Psoas muscle (tissue), 8 donors: ENCODE results near the gene ZSCAN22. TPM values are rescaled to one million over a fixed set of nuclear protein-coding genes. Genes with fewer than 3 reads are reported as not detected.
"Not testable (repeated sequence)": the region's sequence is repeated elsewhere in the genome, so short reads cannot be mapped to it uniquely, and the experiment has no call there.

ENCODE experiments used
- ATAC-seq, 4 donors: fragments of 200-7000 bp; cut with Tn5 transposase; one replicate each; pipeline ENCODE4 v1.9.1; 2020; ENCODE audit warnings: moderate library complexity in 3 of 4, mild to moderate bottlenecking in 2 of 4
- DNase-seq, 2 donors: peaks; one replicate each; pipeline ENCODE4 v3.0.0-alpha.2; 2020
- H3K27ac ChIP-seq: fragments of 200-600 bp; one replicate; pipeline ENCODE4 v1.8.0; 2022
- H3K27me3 ChIP-seq, 3 donors: fragments of 200-600 bp in 1 of 3; one replicate each; pipeline versions ENCODE4 v1.6.1 to v1.8.0; 2013 to 2022; ENCODE audit warnings: low read length in 2 of 3, mild to moderate bottlenecking in 2 of 3, moderate library complexity in 1 of 3; ENCODE audit not compliant: insufficient read depth in 3 of 3
- H3K36me3 ChIP-seq, 2 donors: fragments of 200-600 bp in 1 of 2; one replicate each; pipeline versions ENCODE4 v1.6.1 to v1.8.0; 2013 to 2022; ENCODE audit warnings: low read depth in 1 of 2, mild to moderate bottlenecking in 1 of 2, moderate library complexity in 1 of 2; ENCODE audit not compliant: insufficient read depth in 1 of 2
- H3K4me1 ChIP-seq: fragments of 200-600 bp; one replicate; pipeline ENCODE4 v1.8.0; 2022
- H3K4me3 ChIP-seq: fragments of 200-600 bp; one replicate; pipeline ENCODE4 v1.8.0; 2022; ENCODE audit warnings: mild to moderate bottlenecking
- H3K9me3 ChIP-seq: fragments of 200-600 bp; one replicate; pipeline ENCODE4 v1.8.0; 2022
- WGBS, 3 donors: extraction: QIAGEN DNeasy Blood & Tissue Kit; methylation state at CpG; one replicate each; pipeline versions ENCODE4 v1.1.6 to v1.1.7; 2013; 5-methylcytosine and 5-hydroxymethylcytosine counted together
- intact Hi-C, 2 donors: fragments of 100-400 bp; cut with DNase I; formaldehyde crosslinking; loops; one replicate each; pipeline versions ENCODE4 v1.11.0 to v1.14.2; 2022
- polyA plus RNA-seq, 3 donors: library from polyadenylated mRNA; stranded (reverse); fragments of 200-250 nt; gene quantifications; one replicate each; pipeline ENCODE4 v1.2.3, GENCODE V29; 2013
- total RNA-seq, 4 donors: library from RNA; stranded (reverse); fragmentation: NEBNext Ultra II Directional in 2 of 4; extraction: Animal tissue kit (Norgen Biotek cat#: 25700) in 2 of 4; gene quantifications; one replicate each; pipeline versions ENCODE4 v1.2.1 to v1.2.4, GENCODE V29; 2021 to 2023
- TF ChIP-seq, protein P1 (sequence below): fragments of 200-600 bp; IDR thresholded peaks from one replicate; pipeline ENCODE4 v1.8.0; 2022; ENCODE audit warnings: antibody characterized with exemption
- donor health status: healthy with polysubstance abuse.
- donor health status: DM: no; HTN: no; CAD: no; lungs with moderate emphysema.
- donor health status: Bipolar disorder and iron deficiency.
- donor health status: healthy.
- donor health status: DM: yes; HTN: yes; CAD: no.
- donor health status: DM: no; HTN: no; CAD: no.
- donor health status: DM: no; HTN: no; CAD: no.
- donor health status: DM: yes; HTN: yes; CAD: no.

Gene ZSCAN22
- total and polyA plus RNA-seq, 7 donors: 1.1 to 3.1 (median 2.0) TPM

- H3K27ac ChIP-seq: no peak overlapping the region
- no peaks in the 10 kb centered on the region for H3K27me3 ChIP-seq
- H3K9me3 ChIP-seq: no peaks in the 10 kb centered on the region
- no peak for DNase-seq
- peaks cover 5% of the 10 kb centered on the region for H3K4me1 ChIP-seq
- intact Hi-C loops: no loop called here
- WGBS, 3 donors: 81 to 84% (median 84%) methylated on average over 4 of the region's 4 CpGs
- no peak for ATAC-seq
- TF ChIP-seq, protein P1, sequence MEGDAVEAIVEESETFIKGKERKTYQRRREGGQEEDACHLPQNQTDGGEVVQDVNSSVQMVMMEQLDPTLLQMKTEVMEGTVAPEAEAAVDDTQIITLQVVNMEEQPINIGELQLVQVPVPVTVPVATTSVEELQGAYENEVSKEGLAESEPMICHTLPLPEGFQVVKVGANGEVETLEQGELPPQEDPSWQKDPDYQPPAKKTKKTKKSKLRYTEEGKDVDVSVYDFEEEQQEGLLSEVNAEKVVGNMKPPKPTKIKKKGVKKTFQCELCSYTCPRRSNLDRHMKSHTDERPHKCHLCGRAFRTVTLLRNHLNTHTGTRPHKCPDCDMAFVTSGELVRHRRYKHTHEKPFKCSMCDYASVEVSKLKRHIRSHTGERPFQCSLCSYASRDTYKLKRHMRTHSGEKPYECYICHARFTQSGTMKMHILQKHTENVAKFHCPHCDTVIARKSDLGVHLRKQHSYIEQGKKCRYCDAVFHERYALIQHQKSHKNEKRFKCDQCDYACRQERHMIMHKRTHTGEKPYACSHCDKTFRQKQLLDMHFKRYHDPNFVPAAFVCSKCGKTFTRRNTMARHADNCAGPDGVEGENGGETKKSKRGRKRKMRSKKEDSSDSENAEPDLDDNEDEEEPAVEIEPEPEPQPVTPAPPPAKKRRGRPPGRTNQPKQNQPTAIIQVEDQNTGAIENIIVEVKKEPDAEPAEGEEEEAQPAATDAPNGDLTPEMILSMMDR: no peak
- H3K4me3 ChIP-seq: no peak overlapping the region
- H3K36me3 ChIP-seq: no peaks in the 10 kb centered on the region
Observed at GRCh38 chr19:58374200-58374599, 47.4 kb downstream of the ZSCAN22 start.

DNA sequence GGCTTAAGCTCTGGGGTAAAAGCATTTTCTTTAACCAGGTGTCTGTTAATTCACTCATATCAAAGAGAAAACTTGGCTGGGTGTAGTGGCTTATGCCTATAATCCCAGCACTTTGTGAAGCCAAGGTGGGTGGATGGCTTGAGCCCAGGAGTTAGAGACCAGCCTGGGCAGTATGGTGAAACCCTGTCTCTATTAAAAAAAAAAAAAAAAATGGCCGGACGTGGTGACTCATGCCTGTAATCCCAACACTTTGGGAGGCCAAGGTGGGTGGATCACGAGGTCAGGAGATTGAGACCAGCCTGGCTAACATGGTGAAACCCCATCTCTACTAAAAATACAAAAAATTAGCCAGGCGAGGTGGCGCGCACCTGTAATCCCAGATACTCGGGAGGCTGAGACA is 49.9 kb downstream of the ZSCAN22 start:
- intact Hi-C loops, H3K27me3 ChIP-seq, H3K36me3 ChIP-seq, H3K27ac ChIP-seq, H3K9me3 ChIP-seq, DNase-seq, H3K4me3 ChIP-seq, ATAC-seq: not testable (repeated sequence)
- H3K4me1 ChIP-seq: peaks cover 15% of the 10 kb centered on the region
- 69 to 77% (median 75%) methylated on average over 7 of the region's 7 CpGs for WGBS, 3 donors

GRCh38 chr19:58379246-58379645 is 52.5 kb downstream of the ZSCAN22 start:
- intact Hi-C loops: no loop called here
- Histone ChIP-seq H3K27me3 (no peaks in the 10 kb centered on the region), H3K27ac (no peak overlapping the region), H3K9me3 (no peaks in the 10 kb centered on the region), H3K36me3 (no peaks in the 10 kb centered on the region), H3K4me3 (no peak overlapping the region), H3K4me1 (peaks cover 20% of the 10 kb centered on the region)
- peak in 1 of 2 donors; percentile 41 for DNase-seq
- 87 to 94% (median 89%) methylated on average over 6 of the region's 6 CpGs for WGBS, 3 donors
- no peak for ATAC-seq
- TF ChIP-seq, protein P1: no peak

DNA sequence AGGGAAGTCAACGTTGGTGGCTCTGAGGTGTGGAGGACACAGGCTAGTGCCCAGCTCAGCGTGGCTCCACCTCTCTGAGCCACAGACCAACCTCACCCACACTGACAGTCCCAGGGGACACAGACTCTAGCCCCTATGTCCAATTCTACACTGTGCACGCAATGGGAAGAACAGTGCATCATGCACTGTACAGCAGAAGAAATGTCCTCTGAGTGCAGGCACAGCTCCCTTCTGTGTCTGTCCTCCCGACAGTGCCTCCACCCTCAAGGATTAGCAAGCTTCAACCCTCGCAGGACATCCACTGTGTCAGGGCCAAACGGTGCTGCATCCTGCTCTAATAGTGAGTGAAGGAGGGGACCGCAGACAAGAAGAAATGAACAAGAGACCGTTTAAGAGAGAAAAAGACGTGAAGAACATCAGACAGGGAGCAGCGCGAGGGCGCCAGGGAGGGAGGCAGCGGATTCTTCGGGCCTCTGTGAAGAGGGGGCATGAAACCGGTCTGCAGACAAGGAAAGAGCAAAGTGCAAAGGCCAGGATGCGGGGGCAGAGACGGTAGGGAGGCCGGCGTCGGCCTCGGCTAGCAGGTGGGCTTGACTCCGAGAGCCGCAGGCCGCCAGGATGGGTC is 53.4 kb downstream of the ZSCAN22 start:
- TF ChIP-seq, protein P1: no peak
- Histone ChIP-seq H3K27me3 (no peaks in the 10 kb centered on the region), H3K9me3 (no peaks in the 10 kb centered on the region), H3K36me3 (no peaks in the 10 kb centered on the region), H3K4me3 (peak overlapping the region; percentile 76), H3K27ac (peak overlapping the region; percentile 90), H3K4me1 (peaks cover 22% of the 10 kb centered on the region)
- 4 to 5% (median 5%) methylated on average over 24 of the region's 24 CpGs for WGBS, 3 donors
- ATAC-seq: no peak
- intact Hi-C loops: no loop called here
- DNase-seq: peak in 1 of 2 donors; percentile 22

GRCh38 chr19:58380662-58381459 is 54.1 kb downstream of the ZSCAN22 start, which contains the start of gene ZNF837:
TSS of gene ZNF837 (minus strand) at chr19:58381030. CDS start at chr19:58369332, 11,698 bp downstream.
- intact Hi-C loops: no loop called here
- 0 to 1% (median 0%) methylated on average over 62 to 83 of the region's 83 CpGs for WGBS, 3 donors
- H3K27ac ChIP-seq: peak within 1 kb of the TSS; percentile 90

More at GRCh38 chr19:58380662-58381459, 54.1 kb downstream of the ZSCAN22 start, which contains the start of gene ZNF837:
- ATAC-seq (peak; percentile 90 to 95 (median 94)), DNase-seq (peak; percentile 98 to 99)
- no peaks in the 10 kb centered on the region for H3K27me3 ChIP-seq
- TF ChIP-seq, protein P1: no peak
- H3K4me1 ChIP-seq: peaks cover 29% of the 10 kb centered on the region
- peak within 1 kb of the TSS; percentile 76 for H3K4me3 ChIP-seq
- no peaks in the 10 kb centered on the region for H3K9me3 ChIP-seq
- no peaks in the 10 kb centered on the region for H3K36me3 ChIP-seq
